ENCODE measurements around the gene TM9SF4. TPM values are rescaled to one million over a fixed set of nuclear protein-coding genes. Genes with fewer than 3 reads are reported as not detected.

Gene TM9SF4
- total RNA-seq, 4 donors from 2014 or later = 15.9 to 49.0 (median 28.1) TPM

DNA sequence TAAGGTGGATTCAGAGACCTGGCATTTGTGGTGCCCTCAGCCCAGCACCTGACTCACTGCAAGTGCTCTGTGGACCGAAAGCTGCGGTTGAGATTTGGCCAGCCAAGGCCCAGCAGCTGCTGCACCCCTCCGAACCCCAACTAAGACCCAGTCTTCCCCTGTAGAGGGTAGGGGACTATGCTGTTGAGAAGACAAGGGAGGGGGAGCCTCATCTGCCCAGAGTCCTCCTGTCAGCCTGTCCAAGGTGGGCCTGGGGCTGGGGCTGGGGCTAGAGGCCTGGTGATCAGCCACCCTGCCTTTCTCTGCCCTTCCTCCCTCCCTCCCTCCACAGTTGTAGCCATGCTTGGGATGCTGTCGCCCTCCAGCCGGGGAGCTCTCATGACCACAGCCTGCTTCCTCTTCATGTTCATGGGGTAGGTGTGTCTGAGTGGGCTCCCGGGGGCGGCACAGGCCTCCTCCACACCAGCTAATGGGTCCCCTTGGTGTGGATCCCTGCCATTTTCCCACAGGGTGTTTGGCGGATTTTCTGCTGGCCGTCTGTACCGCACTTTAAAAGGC, 40.9 kb downstream of the TM9SF4 start:
- Histone ChIP-seq H3K4me3 (no peak overlapping the region), H3K27ac (no peak overlapping the region), H3K9me3 (no peaks in the 10 kb centered on the region), H3K27me3 (no peaks in the 10 kb centered on the region), H3K36me3 (no peaks in the 10 kb centered on the region), H3K4me1 (no peaks in the 10 kb centered on the region)
- no peak for TF ChIP-seq POLR2A (IDR thresholded peaks at IDR 0.05)
- TF ChIP-seq, protein P1, sequence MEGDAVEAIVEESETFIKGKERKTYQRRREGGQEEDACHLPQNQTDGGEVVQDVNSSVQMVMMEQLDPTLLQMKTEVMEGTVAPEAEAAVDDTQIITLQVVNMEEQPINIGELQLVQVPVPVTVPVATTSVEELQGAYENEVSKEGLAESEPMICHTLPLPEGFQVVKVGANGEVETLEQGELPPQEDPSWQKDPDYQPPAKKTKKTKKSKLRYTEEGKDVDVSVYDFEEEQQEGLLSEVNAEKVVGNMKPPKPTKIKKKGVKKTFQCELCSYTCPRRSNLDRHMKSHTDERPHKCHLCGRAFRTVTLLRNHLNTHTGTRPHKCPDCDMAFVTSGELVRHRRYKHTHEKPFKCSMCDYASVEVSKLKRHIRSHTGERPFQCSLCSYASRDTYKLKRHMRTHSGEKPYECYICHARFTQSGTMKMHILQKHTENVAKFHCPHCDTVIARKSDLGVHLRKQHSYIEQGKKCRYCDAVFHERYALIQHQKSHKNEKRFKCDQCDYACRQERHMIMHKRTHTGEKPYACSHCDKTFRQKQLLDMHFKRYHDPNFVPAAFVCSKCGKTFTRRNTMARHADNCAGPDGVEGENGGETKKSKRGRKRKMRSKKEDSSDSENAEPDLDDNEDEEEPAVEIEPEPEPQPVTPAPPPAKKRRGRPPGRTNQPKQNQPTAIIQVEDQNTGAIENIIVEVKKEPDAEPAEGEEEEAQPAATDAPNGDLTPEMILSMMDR (IDR thresholded peaks at IDR 0.05) = no peak
- no peak for DNase-seq
- intact Hi-C loops (cut with DNase I; ENCODE audit: low total_unique reads) = no loop called here

DNA sequence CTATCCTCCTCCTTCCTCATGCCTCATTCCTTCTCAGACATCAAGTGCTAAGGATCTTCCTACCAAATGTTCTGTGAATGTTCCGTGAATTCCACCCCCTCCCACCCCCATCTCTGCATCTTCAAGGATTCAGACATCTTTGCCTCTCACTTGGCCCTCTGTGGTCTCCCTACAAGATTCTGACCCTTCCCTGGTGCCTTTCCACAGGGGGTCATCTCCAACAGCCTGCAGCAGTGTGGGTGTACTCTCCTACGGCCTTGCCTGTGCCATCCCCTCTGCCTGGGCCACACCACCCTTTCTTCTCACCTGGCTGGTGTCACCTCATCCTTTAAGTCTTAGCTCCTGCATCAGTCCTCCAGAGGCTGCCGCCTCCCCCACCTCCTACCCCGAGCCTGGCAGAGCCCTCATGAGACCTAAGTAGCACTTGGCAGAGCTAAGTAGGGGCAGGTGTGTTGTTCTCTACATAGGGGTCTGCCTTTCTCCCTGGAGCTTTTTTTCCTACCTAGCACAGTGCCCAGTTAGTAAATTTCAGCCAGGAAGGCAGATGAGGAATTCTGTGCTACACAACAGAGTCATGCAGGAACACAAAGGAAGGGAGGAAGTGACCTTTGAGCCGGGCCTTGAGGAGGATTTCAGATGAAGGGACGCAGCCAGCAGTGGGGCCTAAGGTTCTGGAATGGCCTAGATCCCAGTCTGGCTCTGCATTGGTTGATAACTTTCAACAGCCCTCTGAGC, 43.1 kb downstream of the TM9SF4 start:
- H3K27ac ChIP-seq = no peak overlapping the region
- no peaks in the 10 kb centered on the region for H3K4me1 ChIP-seq
- no peak overlapping the region for H3K4me3 ChIP-seq
- DNase-seq = no peak
- H3K27me3 ChIP-seq = no peaks in the 10 kb centered on the region
- no peaks in the 10 kb centered on the region for H3K9me3 ChIP-seq
- no peaks in the 10 kb centered on the region for H3K36me3 ChIP-seq
- TF ChIP-seq, protein P1 (IDR thresholded peaks at IDR 0.05) = no peak
- no peak for TF ChIP-seq POLR2A (IDR thresholded peaks at IDR 0.05)
- intact Hi-C loops (cut with DNase I; ENCODE audit: low total_unique reads) = no loop called here

DNA sequence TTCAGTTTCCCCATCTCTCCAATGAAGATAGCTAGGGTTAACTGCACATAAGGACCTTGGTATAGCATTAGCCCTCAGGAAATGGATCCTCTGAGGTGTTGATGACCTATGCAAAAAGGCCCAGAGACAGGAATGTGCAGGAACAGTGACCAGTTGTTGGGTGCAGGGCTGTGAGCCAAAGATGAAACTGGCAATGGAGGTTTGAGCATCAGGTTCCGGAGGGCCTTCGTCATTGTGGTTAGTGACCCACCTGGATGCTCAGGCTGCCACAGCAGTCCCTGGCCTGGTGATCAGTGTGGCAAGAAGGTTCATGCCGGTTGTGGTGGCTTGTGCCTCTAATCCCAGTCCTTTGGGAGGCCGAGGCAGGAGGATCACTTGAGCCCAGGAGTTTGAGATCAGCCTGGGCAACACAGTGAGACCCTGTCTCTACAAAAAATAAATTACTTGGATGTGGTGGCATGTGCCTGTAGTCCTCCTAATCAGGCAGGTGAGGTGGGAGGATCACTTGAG, 43.7 kb downstream of the TM9SF4 start:
- TF ChIP-seq POLR2A (IDR thresholded peaks at IDR 0.05) = no peak
- TF ChIP-seq, protein P1 (IDR thresholded peaks at IDR 0.05) = no peak
- no peaks in the 10 kb centered on the region for H3K36me3 ChIP-seq
- H3K9me3 ChIP-seq = no peaks in the 10 kb centered on the region
- intact Hi-C loops (cut with DNase I; ENCODE audit: low total_unique reads) = no loop called here
- H3K27me3 ChIP-seq = no peaks in the 10 kb centered on the region
- no peaks in the 10 kb centered on the region for H3K4me1 ChIP-seq
- no peak overlapping the region for H3K4me3 ChIP-seq
- H3K27ac ChIP-seq = no peak overlapping the region
- no peak for DNase-seq

DNA sequence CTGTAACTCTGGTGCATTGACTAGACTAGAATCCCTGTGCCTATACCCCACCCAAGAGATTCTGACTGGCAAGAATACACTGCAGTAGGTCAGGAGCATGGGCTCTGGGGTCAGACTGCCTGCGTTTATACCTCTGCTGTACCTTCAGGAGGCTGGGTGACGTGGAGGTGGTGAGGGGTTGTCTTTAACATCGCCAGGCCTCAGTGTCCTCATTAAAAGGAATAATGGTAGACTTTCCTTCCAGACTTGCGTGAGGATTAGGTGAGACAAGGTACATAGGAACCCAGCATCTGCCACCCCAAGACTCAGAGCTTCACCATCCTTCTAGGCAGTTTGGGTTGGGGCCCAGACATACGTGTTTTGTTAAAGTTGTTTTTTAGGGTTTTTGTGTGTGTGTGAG, 44.3 kb downstream of the TM9SF4 start:
- Histone ChIP-seq H3K27me3 (no peaks in the 10 kb centered on the region), H3K27ac (no peak overlapping the region), H3K4me3 (no peak overlapping the region), H3K36me3 (no peaks in the 10 kb centered on the region), H3K9me3 (no peaks in the 10 kb centered on the region), H3K4me1 (no peaks in the 10 kb centered on the region)
- TF ChIP-seq POLR2A (IDR thresholded peaks at IDR 0.05) = no peak
- TF ChIP-seq, protein P1 (IDR thresholded peaks at IDR 0.05) = no peak
- DNase-seq = no peak
- intact Hi-C loops (cut with DNase I; ENCODE audit: low total_unique reads) = no loop called here

Measured in uterus (tissue), 4 donors.